ENCODE measurements around the gene UNC13C. TPM values are rescaled to one million over a fixed set of nuclear protein-coding genes. Genes with fewer than 3 reads are reported as not detected.
A peak's percentile ranks its signal among the peaks of the same experiment; 100 is the strongest.
"Not testable (repeated sequence)": the region's sequence is repeated elsewhere in the genome, so short reads cannot be mapped to it uniquely, and the experiment has no call there.

UNC13C gene
- polyA plus RNA-seq, result 0.16 TPM

DNA sequence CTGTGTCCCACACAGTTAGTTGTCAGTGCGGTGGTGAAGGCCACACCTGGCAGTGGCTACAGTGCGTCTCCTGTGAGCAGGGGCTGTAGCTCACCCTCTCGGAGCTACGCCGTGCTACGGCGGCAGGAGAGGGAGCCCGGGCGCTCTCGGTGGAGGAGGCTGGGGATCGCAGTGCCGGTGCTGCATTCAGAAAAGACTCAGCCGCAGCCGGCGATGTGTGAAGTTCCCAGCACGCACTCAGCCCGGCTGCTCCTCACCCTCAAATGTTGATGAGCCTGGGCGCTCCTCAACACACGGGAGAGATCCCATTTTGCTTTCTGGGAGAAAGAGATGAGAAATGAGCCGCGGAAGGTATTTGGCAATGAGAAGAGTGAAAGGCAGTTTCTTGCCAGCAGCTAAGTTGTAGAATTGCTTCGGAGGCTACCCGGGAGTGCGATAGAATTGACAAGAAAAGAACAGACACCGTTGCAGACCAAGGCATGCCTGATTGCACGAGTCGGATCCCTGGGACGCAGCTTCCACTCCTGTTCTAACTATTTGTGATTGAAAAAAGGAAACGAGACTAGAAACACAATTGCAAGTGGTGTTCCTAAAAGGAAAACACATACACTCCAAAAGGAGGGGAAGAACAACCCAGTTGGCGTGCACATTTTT is at the start of gene UNC13C:
Gene UNC13C (plus strand): TSS at position 189 of the 654 bp plus-strand sequence. CDS start 34,463 bp downstream, outside the sequence.
- peaks cover 9% of the 10 kb centered on the region for H3K27me3 Mint-ChIP-seq
- peaks cover 0 to 3% (median 0%) of the 10 kb centered on the region in 3 donors for H3K4me1 Mint-ChIP-seq
- H3K9me3 Mint-ChIP-seq, result peaks cover 0 to 2% (median 0%) of the 10 kb centered on the region in 3 donors
- no peaks in the 10 kb centered on the region for H3K36me3 Mint-ChIP-seq
- H3K27ac Mint-ChIP-seq, result no peak within 1 kb of the TSS
- H3K4me3 Mint-ChIP-seq, result peak within 1 kb of the TSS in 1 of 4 donors; percentile 66

GRCh38 chr15:53936137-53936536 is 42.1 kb upstream of the UNC13C start:
- H3K4me1 Mint-ChIP-seq, result no peaks in the 10 kb centered on the region

DNA sequence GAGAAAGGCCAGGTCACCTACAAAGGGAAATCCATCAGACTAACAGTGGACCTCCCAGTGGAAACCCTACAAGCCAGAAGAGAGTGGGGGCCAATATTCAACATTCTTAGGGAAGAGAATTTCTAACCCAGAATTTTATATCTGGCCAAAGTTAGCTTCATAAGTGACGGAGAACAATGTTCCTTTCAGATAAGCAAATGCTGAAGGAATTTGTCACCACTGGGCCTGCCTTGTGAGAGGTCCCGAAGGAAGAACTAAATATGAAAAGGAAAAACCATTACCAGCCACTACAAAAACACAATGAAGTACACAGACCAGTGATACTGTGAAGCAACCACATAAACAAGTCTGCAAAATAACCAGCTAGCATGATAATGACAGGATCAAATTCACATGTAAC is 40.6 kb upstream of the UNC13C start:
- H3K27ac Mint-ChIP-seq, H3K4me1 Mint-ChIP-seq, H3K36me3 Mint-ChIP-seq, H3K4me3 Mint-ChIP-seq, H3K27me3 Mint-ChIP-seq: not testable (repeated sequence)
- peaks cover 9 to 31% (median 16%) of the 10 kb centered on the region in 3 donors for H3K9me3 Mint-ChIP-seq

More at GRCh38 chr15:53936137-53936536, 42.1 kb upstream of the UNC13C start:
- Mint-ChIP-seq H3K4me3 (no peak overlapping the region), H3K36me3 (peaks cover 3% of the 10 kb centered on the region), H3K27me3 (no peaks in the 10 kb centered on the region), H3K27ac (no peak overlapping the region), H3K9me3 (peaks cover 9 to 28% (median 16%) of the 10 kb centered on the region in 3 donors)

DNA sequence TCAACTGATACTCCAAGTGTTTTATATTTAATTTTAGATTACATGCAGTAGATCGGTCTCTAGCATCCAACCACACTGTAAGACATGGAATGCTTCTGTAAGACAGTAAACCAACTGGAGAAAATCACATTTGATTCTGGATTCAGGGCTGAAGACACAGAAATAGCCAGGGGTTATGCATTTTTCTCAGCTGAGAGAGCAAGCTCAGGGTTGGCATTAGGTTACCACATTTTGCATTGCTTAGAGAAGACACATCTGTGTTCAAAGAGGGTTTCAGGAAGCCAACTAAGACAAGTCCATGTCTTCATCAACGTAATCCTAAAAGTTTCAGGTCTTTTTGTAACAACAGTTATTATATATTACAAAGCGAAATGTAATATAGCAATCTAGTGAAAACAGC is 27.7 kb upstream of the UNC13C start:
- H3K27ac Mint-ChIP-seq, result no peak overlapping the region
- H3K9me3 Mint-ChIP-seq, result peaks cover 1 to 6% (median 2%) of the 10 kb centered on the region in 3 donors
- no peaks in the 10 kb centered on the region for H3K4me1 Mint-ChIP-seq
- H3K27me3 Mint-ChIP-seq, result no peaks in the 10 kb centered on the region
- no peak overlapping the region for H3K4me3 Mint-ChIP-seq
- H3K36me3 Mint-ChIP-seq, result no peaks in the 10 kb centered on the region

DNA sequence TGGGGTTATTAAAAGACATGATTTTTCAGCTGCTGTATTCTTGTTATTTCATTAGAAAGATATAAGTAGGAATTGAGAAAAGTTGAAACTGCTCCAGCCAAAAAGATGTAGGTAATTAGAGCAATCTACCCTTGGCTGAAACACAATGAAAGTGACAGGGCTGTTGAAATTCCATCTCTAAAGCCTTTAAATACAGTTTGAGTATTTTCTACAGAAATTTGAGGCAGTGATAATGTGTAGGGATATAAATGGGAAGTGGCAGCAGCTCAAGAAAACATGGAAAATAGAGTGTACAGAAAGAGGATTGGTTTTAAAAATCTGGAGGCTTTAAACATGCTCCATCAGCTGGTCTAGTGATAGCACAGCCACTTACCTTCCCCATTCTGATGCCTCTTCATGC is 22.8 kb upstream of the UNC13C start:
- Mint-ChIP-seq H3K27ac (no peak overlapping the region), H3K27me3 (no peaks in the 10 kb centered on the region), H3K9me3 (peaks cover 0 to 3% (median 0%) of the 10 kb centered on the region in 3 donors), H3K4me1 (no peaks in the 10 kb centered on the region), H3K4me3 (no peak overlapping the region), H3K36me3 (no peaks in the 10 kb centered on the region)

DNA sequence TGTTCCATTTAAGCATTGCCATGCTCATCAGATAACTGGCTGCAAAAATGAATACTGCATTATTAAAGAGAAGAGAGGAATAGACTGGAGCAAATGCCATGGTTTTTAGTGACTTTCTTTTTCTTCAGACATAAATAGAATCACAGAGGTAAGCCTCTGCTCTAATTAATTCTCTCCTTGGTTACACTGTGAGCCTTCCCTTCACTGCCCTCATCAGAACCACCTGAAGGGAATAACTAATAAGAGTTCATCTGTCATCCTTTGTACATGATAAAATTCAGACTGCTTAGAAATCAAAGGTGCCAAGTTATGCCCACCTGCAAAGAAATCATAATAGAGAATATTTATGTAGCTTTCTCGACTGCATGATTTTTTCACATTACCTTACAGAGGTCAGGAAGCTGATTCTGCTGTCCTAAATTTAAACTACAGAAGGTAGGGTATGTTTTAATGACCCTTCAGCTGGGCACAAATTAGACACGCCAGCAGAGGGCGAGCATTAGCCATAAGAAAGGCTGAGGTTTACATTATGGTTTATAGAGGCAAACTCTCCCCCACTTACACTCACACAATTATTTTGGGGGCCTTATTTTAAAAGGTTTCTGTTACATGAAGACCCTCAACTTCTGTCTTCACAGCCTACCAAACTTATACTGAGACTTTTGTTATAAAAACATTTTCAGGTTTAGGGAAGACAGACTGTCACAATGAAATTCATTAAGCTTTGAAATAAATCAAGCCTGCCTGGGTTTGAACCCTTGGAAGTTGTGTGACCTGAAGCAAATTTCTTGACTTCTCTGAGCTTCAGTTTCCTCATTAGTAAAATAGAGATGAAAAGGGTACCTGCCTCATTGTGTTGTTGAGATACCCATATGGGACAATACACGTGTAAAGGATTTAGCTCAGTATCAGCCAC is 15.3 kb upstream of the UNC13C start:
- Mint-ChIP-seq H3K27ac (no peak overlapping the region), H3K9me3 (peaks cover 0 to 3% (median 0%) of the 10 kb centered on the region in 3 donors)

DNA sequence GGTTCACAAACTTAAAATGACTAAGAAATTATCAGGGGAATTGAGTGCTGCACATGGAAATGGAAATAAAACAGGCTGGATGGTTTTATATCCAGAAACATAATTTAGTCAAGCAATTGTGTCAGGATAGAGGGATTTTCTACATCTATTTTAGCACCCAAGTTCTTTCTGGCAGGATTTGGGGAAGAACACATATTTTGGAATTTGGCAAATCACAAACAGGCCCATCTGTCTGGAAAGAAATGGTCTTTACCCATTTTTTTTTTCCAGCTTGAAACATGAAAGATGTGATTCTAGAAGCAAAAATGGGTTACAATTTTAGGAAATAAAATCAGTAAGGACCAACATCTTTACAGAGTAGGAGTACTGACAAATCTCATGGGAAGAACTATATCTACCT is 14.4 kb upstream of the UNC13C start:
- Mint-ChIP-seq H3K27me3 (no peaks in the 10 kb centered on the region), H3K4me3 (no peak overlapping the region), H3K36me3 (no peaks in the 10 kb centered on the region), H3K27ac (no peak overlapping the region), H3K4me1 (no peaks in the 10 kb centered on the region), H3K9me3 (peaks cover 0 to 3% (median 0%) of the 10 kb centered on the region in 3 donors)

More for the DNA sequence above, 15.3 kb upstream of the UNC13C start:
- Mint-ChIP-seq H3K36me3 (no peaks in the 10 kb centered on the region), H3K4me3 (no peak overlapping the region), H3K4me1 (no peaks in the 10 kb centered on the region), H3K27me3 (no peaks in the 10 kb centered on the region)

DNA sequence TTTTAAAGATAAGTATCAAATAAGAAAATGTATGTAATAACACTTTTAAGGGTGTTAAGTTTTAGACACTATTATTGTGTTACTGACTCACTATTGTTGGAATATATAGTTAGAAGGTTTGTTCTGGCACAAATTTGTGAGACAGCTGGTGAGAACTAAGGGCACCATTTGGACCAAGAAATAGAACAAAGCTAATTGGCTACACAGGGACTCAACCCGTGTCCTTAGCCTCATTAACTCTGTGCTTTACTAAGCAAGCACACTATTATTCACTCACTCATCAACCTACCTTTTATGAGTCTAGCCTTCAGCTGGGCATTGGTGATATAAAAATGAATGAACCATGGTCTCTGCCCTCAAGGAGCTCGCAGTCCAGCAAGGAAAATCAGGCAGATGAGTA is 4.1 kb upstream of the UNC13C start:
- peaks cover 0 to 3% (median 0%) of the 10 kb centered on the region in 3 donors for H3K4me1 Mint-ChIP-seq
- H3K36me3 Mint-ChIP-seq, result no peaks in the 10 kb centered on the region
- H3K27me3 Mint-ChIP-seq, result peaks cover 6% of the 10 kb centered on the region
- peaks cover 0 to 4% (median 2%) of the 10 kb centered on the region in 3 donors for H3K9me3 Mint-ChIP-seq
- no peak overlapping the region for H3K4me3 Mint-ChIP-seq
- H3K27ac Mint-ChIP-seq, result no peak overlapping the region

DNA sequence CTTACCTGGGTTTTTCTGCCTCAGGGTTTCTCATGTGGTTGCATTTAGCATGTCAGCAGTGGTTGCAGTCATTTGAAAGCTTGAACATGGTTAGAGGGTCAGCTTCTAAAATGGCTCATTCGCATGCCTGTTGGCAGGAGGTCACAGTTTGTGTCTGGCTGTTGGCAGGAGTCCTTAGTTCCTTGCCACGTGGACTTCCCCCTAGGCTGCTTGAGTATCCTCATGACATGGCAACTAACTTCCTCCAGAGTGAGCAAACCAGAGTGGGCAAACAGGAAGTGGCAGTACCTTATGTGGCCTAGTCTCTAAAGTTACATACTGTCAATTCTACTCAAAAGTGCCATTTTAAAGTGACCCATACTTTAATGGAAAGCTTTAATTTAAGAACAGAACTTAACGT is 3.4 kb upstream of the UNC13C start:
- Mint-ChIP-seq H3K9me3 (peaks cover 0 to 4% (median 2%) of the 10 kb centered on the region in 3 donors), H3K27me3 (peaks cover 9% of the 10 kb centered on the region), H3K36me3 (no peaks in the 10 kb centered on the region), H3K27ac (no peak overlapping the region), H3K4me3 (peak overlapping the region in 1 of 4 donors; percentile 12), H3K4me1 (peaks cover 0 to 3% (median 0%) of the 10 kb centered on the region in 3 donors)

- Mint-ChIP-seq H3K9me3 (peaks cover 0 to 2% (median 0%) of the 10 kb centered on the region in 3 donors), H3K27me3 (peaks cover 9% of the 10 kb centered on the region), H3K4me3 (no peak overlapping the region), H3K4me1 (peaks cover 0 to 3% (median 0%) of the 10 kb centered on the region in 3 donors), H3K27ac (no peak overlapping the region), H3K36me3 (no peaks in the 10 kb centered on the region)
Observed at GRCh38 chr15:53976844-53977392, 1.3 kb upstream of the UNC13C start.

DNA sequence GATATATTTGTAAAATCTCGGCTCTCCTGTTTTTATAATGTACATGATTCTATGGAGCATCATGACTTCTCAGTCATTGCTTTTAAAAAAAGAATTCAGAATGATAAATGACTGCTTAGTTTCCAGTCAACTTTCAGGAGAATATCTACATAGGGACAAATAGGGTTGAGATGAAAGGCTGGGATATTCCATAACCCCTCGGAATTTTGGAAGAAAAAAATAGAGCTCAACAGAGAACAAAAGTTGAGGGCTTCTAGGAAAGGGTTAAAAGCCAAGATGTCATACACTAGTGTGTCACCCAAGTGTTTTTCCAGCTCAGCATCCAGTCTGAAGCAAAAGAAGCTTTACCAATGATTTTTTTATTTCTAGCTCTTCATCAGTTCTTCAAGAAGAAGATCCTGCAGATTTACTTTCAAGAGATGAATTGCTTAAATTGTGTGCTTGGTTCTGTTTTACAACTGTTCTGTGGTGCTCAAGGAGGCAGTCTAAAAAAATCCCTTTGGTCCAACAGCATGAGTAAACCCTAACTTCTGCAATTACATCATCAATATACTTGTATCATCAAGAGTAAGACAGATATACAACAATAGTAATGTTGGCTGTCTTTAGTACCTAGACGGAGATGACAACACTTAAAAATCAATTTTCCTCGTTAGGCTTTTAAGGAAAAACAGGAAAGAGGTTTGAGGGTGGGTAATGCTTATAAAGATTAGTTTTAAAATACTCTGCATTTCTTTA is 979 bp downstream of the UNC13C start:
- peaks cover 9% of the 10 kb centered on the region for H3K27me3 Mint-ChIP-seq
- no peak overlapping the region for H3K4me3 Mint-ChIP-seq
- H3K9me3 Mint-ChIP-seq, result peaks cover 0 to 2% (median 1%) of the 10 kb centered on the region in 3 donors
- H3K36me3 Mint-ChIP-seq, result no peaks in the 10 kb centered on the region
- peaks cover 0 to 3% (median 0%) of the 10 kb centered on the region in 3 donors for H3K4me1 Mint-ChIP-seq
- H3K27ac Mint-ChIP-seq, result no peak overlapping the region

GRCh38 chr15:53980021-53980420 is 1.8 kb downstream of the UNC13C start:
- peaks cover 9% of the 10 kb centered on the region for H3K27me3 Mint-ChIP-seq
- H3K4me3 Mint-ChIP-seq, result no peak overlapping the region
- H3K27ac Mint-ChIP-seq, result no peak overlapping the region
- H3K36me3 Mint-ChIP-seq, result no peaks in the 10 kb centered on the region
- peaks cover 0 to 6% (median 2%) of the 10 kb centered on the region in 3 donors for H3K9me3 Mint-ChIP-seq
- peaks cover 0 to 3% (median 0%) of the 10 kb centered on the region in 3 donors for H3K4me1 Mint-ChIP-seq

GRCh38 chr15:53982071-53982680 is 3.9 kb downstream of the UNC13C start:
- Mint-ChIP-seq H3K4me1 (peaks cover 0 to 3% (median 0%) of the 10 kb centered on the region in 3 donors), H3K4me3 (no peak overlapping the region), H3K36me3 (no peaks in the 10 kb centered on the region), H3K27ac (no peak overlapping the region), H3K9me3 (peaks cover 0 to 6% (median 2%) of the 10 kb centered on the region in 3 donors), H3K27me3 (peaks cover 9% of the 10 kb centered on the region)

GRCh38 chr15:53982876-53983275 is 4.6 kb downstream of the UNC13C start:
- Mint-ChIP-seq H3K4me1 (peaks cover 0 to 3% (median 0%) of the 10 kb centered on the region in 3 donors), H3K4me3 (no peak overlapping the region), H3K27ac (no peak overlapping the region), H3K27me3 (peaks cover 9% of the 10 kb centered on the region), H3K9me3 (peaks cover 0 to 6% (median 2%) of the 10 kb centered on the region in 3 donors), H3K36me3 (no peaks in the 10 kb centered on the region)
